K562 (cell line): ENCODE data around the gene PRRT2. TPM values are rescaled to one million over a fixed set of nuclear protein-coding genes. Genes with fewer than 3 reads are reported as not detected.
A peak's percentile ranks its signal among the peaks of the same experiment; 100 is the strongest.

Source experiments
- CXXC5 ChIP-seq: fragments of 250-450 bp; sonication (Bioruptor Pico); IDR thresholded peaks from 2 replicates; pipeline ENCODE4 v1.8.0; 2022; ENCODE audit warnings: inconsistent platforms, mild to moderate bottlenecking, moderate library complexity
- ELF1 ChIP-seq: fragments of 200-800 bp; sonication (Bioruptor generic); IDR thresholded peaks from 2 replicates; pipeline ENCODE4 v1.6.1; 2016; ENCODE audit warnings: missing genetic modification characterization, missing compliant biosample characterization
- KDM2B ChIP-seq: fragments of 250-450 bp; sonication (Bioruptor Pico); IDR thresholded peaks from 2 replicates; pipeline ENCODE4 v1.8.0; 2021; ENCODE audit warnings: mild to moderate bottlenecking, moderate library complexity
- PHTF2 ChIP-seq: fragments of 250-450 bp; sonication (Bioruptor Pico); IDR thresholded peaks from 2 replicates; pipeline ENCODE4 v1.5.0; 2021; ENCODE audit warnings: mild to moderate bottlenecking
- RBM39 ChIP-seq: fragments of 200-400 bp; formaldehyde crosslinking; optimal IDR thresholded peaks from 2 replicates; pipeline ENCODE3; 2018; ENCODE audit warnings: low read depth, low read length
- SOX6 ChIP-seq: fragments of 450-650 bp; IDR thresholded peaks from 2 replicates; pipeline ENCODE4 v1.6.1; 2014; ENCODE audit warnings: mild to moderate bottlenecking
- ZBTB17 ChIP-seq: fragments of 450-650 bp; formaldehyde crosslinking; IDR thresholded peaks from 2 replicates; pipeline ENCODE4 v1.4.0; 2020; ENCODE audit warnings: mild to moderate bottlenecking
- ZC3H11A ChIP-seq: IDR thresholded peaks from 2 replicates; pipeline ENCODE4 v1.6.1; 2012; ENCODE audit warnings: low read depth, low read length, improper control_type of control experiment
- ZNF431 ChIP-seq: sonication (generic); formaldehyde crosslinking; IDR thresholded peaks from 2 replicates; pipeline ENCODE4 v1.8.0; 2022; ENCODE audit warnings: mild to moderate bottlenecking, missing genetic modification reagents
- polyA plus RNA-seq, 8 experiments: library from polyadenylated mRNA; depleted of rRNA in 4 of 8; stranded (reverse) in 5 of 8; unstranded in 3 of 8; fragments of >200 nt; fragmentation: Nextera tagmentation in 2 of 8; fragmentation: Illumina TruSeq in 1 of 8; extraction: Ambion mirVana in 2 of 8; extraction: Trizol in 1 of 8; gene quantifications; 2 replicates each; pipeline versions ENCODE4 v1.2.1 to v1.2.3, GENCODE V29; 2011 to 2014; ENCODE audit warnings: inconsistent platforms in 1 of 8, missing spikeins in 1 of 8
- total RNA-seq, 7 experiments: library from RNA; depleted of rRNA in 6 of 7; stranded (reverse); fragments of >200 nt in 6 of 7; fragmentation: Illumina TruSeq in 2 of 7; extraction: Trizol in 2 of 7; gene quantifications; 2 replicates each; pipeline versions ENCODE4 v1.2.1 to v1.2.3, GENCODE V29; 2011 to 2021; ENCODE audit warnings: low replicate concordance in 1 of 7
- TF ChIP-seq, protein P1 (sequence below), 3 experiments: fragments of 200-800 bp in 1 of 3; sonication (Bioruptor generic) in 1 of 3; sonication (generic) in 1 of 3; formaldehyde crosslinking in 1 of 3; IDR thresholded peaks; 2 replicates each; pipeline versions ENCODE4 v1.6.1 to v1.8.0; 2016 to 2022; ENCODE audit warnings: mild to moderate bottlenecking in 2 of 3, missing compliant biosample characterization in 2 of 3, missing genetic modification characterization in 2 of 3, missing genetic modification reagents in 1 of 3
- TF ChIP-seq, protein P2 (sequence below): sonication (generic); formaldehyde crosslinking; IDR thresholded peaks from 2 replicates; pipeline ENCODE4 v1.8.0; 2022; ENCODE audit warnings: mild to moderate bottlenecking, low read depth, missing genetic modification reagents
- TF ChIP-seq, protein P3 (sequence below): fragments of 250-450 bp; sonication (Bioruptor Pico); IDR thresholded peaks from 2 replicates; pipeline ENCODE4 v1.8.0; 2022; ENCODE audit warnings: moderate library complexity, mild to moderate bottlenecking, inconsistent platforms
- TF ChIP-seq, protein P4 (sequence below): fragments of 250-450 bp; sonication (Bioruptor Pico); IDR thresholded peaks from 2 replicates; pipeline ENCODE4 v1.8.0; 2021; ENCODE audit warnings: mild to moderate bottlenecking, moderate library complexity
- TF ChIP-seq, protein P5 (sequence below), 3 experiments: fragments of 200-800 bp in 1 of 3; fragments of 250-450 bp in 1 of 3; fragments of 450-650 bp in 1 of 3; sonication (Bioruptor Pico) in 1 of 3; sonication (Bioruptor generic) in 1 of 3; formaldehyde crosslinking in 1 of 3; IDR thresholded peaks; 2 replicates each; pipeline versions ENCODE4 v1.6.1 to v1.8.0; 2016 to 2022; ENCODE audit warnings: mild to moderate bottlenecking in 2 of 3, missing genetic modification characterization in 2 of 3, missing compliant biosample characterization in 1 of 3, moderate library complexity in 1 of 3
- TF ChIP-seq, protein P6 (sequence below): fragments of 450-650 bp; formaldehyde crosslinking; IDR thresholded peaks from 2 replicates; pipeline ENCODE4 v1.4.0; 2020; ENCODE audit warnings: mild to moderate bottlenecking, mixed read lengths

Gene PRRT2
- total and polyA plus RNA-seq, 9 of the 15 experiments (the other 6 are each of a cell fraction or from before 2014, with no cell fraction given), result 0.11 to 1.0 (median 0.42) TPM; not detected in 2

DNA sequence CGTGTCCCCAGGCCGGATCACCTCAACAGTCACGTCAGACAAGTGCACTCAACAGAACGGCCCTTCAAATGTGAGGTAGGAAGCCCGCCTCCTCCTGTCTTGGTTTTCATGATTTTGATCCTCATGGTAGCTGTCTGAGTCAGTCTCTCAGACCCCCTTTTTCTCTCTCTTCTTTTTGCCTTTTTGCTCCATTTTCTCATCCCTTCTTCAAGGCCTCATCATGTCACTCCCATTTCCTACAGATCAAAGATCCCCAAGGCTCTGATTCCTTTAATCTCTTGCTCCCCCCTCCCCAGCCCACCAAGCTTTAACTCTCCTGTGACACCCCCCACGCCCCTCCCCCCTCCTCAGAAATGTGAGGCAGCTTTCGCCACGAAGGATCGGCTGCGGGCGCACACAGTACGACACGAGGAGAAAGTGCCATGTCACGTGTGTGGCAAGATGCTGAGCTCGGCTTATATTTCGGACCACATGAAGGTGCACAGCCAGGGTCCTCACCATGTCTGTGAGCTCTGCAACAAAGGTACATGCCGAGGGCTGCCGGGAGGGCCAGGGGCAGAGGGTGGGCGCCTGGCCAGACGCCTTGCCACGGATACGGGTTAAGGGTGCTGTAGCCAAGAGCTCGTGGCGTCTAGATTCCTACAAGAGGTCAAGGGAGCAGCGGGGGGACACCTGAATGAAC, 3.6 kb upstream of the PRRT2 start (continued):
- TF ChIP-seq ZC3H11A (no peak), ELF1 (tag) (peak; percentile 54; the same call in 1 of the 2 replicates), CXXC5 (CRISPR knock-in tag) (no peak), ZBTB17 (no peak), RBM39 (peak; percentile 65), KDM2B (CRISPR knock-in tag) (no peak), SOX6 (no peak), PHTF2 (no peak), ZNF431 (no peak)
- TF ChIP-seq, protein P1, sequence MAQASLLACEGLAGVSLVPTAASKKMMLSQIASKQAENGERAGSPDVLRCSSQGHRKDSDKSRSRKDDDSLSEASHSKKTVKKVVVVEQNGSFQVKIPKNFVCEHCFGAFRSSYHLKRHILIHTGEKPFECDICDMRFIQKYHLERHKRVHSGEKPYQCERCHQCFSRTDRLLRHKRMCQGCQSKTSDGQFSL (CRISPR knock-in tag; IDR thresholded peaks at IDR 0.05), result 0 out of 2 replicates have a peak, but pooled peaks have one; percentile 16
- TF ChIP-seq, protein P1 (tag; IDR thresholded peaks at IDR 0.05), result no peak
- TF ChIP-seq, protein P2, sequence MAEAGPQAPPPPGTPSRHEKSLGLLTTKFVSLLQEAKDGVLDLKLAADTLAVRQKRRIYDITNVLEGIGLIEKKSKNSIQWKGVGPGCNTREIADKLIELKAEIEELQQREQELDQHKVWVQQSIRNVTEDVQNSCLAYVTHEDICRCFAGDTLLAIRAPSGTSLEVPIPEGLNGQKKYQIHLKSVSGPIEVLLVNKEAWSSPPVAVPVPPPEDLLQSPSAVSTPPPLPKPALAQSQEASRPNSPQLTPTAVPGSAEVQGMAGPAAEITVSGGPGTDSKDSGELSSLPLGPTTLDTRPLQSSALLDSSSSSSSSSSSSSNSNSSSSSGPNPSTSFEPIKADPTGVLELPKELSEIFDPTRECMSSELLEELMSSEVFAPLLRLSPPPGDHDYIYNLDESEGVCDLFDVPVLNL (CRISPR knock-in tag), result 0 out of 2 replicates have a peak, but pooled peaks have one; percentile 18
- TF ChIP-seq, protein P3, sequence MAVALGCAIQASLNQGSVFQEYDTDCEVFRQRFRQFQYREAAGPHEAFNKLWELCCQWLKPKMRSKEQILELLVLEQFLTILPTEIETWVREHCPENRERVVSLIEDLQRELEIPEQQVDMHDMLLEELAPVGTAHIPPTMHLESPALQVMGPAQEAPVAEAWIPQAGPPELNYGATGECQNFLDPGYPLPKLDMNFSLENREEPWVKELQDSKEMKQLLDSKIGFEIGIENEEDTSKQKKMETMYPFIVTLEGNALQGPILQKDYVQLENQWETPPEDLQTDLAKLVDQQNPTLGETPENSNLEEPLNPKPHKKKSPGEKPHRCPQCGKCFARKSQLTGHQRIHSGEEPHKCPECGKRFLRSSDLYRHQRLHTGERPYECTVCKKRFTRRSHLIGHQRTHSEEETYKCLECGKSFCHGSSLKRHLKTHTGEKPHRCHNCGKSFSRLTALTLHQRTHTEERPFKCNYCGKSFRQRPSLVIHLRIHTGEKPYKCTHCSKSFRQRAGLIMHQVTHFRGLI, result no peak
- TF ChIP-seq, protein P4, sequence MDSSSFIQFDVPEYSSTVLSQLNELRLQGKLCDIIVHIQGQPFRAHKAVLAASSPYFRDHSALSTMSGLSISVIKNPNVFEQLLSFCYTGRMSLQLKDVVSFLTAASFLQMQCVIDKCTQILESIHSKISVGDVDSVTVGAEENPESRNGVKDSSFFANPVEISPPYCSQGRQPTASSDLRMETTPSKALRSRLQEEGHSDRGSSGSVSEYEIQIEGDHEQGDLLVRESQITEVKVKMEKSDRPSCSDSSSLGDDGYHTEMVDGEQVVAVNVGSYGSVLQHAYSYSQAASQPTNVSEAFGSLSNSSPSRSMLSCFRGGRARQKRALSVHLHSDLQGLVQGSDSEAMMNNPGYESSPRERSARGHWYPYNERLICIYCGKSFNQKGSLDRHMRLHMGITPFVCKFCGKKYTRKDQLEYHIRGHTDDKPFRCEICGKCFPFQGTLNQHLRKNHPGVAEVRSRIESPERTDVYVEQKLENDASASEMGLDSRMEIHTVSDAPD (CRISPR knock-in tag), result no peak
- TF ChIP-seq, protein P5, sequence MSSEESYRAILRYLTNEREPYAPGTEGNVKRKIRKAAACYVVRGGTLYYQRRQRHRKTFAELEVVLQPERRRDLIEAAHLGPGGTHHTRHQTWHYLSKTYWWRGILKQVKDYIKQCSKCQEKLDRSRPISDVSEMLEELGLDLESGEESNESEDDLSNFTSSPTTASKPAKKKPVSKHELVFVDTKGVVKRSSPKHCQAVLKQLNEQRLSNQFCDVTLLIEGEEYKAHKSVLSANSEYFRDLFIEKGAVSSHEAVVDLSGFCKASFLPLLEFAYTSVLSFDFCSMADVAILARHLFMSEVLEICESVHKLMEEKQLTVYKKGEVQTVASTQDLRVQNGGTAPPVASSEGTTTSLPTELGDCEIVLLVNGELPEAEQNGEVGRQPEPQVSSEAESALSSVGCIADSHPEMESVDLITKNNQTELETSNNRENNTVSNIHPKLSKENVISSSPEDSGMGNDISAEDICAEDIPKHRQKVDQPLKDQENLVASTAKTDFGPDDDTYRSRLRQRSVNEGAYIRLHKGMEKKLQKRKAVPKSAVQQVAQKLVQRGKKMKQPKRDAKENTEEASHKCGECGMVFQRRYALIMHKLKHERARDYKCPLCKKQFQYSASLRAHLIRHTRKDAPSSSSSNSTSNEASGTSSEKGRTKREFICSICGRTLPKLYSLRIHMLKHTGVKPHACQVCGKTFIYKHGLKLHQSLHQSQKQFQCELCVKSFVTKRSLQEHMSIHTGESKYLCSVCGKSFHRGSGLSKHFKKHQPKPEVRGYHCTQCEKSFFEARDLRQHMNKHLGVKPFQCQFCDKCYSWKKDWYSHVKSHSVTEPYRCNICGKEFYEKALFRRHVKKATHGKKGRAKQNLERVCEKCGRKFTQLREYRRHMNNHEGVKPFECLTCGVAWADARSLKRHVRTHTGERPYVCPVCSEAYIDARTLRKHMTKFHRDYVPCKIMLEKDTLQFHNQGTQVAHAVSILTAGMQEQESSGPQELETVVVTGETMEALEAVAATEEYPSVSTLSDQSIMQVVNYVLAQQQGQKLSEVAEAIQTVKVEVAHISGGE (CRISPR knock-in tag; IDR thresholded peaks at IDR 0.05), result peak in 1 of 3 experiments; percentile 59; a peak in 1 of 6 replicates
- TF ChIP-seq, protein P6, sequence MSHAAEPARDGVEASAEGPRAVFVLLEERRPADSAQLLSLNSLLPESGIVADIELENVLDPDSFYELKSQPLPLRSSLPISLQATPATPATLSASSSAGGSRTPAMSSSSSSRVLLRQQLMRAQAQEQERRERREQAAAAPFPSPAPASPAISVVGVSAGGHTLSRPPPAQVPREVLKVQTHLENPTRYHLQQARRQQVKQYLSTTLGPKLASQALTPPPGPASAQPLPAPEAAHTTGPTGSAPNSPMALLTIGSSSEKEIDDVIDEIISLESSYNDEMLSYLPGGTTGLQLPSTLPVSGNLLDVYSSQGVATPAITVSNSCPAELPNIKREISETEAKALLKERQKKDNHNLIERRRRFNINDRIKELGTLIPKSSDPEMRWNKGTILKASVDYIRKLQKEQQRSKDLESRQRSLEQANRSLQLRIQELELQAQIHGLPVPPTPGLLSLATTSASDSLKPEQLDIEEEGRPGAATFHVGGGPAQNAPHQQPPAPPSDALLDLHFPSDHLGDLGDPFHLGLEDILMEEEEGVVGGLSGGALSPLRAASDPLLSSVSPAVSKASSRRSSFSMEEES, result 0 out of 2 replicates have a peak, but pooled peaks have one; percentile 6
